A549 (cell line): ENCODE results near the gene STT3B.

Source experiments
- ATOH8 ChIP-seq: fragments of 250-450 bp; sonication (Bioruptor Pico); IDR thresholded peaks from 2 replicates; pipeline ENCODE4 v1.5.0; 2020; ENCODE audit warnings: low read depth, mild to moderate bottlenecking, moderate library complexity
- CTCF ChIP-seq: fragments of >200 bp; sonication (Bioruptor Twin); formaldehyde crosslinking; IDR thresholded peaks from 3 replicates; pipeline ENCODE4 v1.5.1; 2016
- POLR2A ChIP-seq: IDR thresholded peaks from 2 replicates; pipeline ENCODE4 v1.6.1; 2012; ENCODE audit warnings: mild to moderate bottlenecking, low read length
- RCOR1 ChIP-seq: fragments of 150-350 bp; IDR thresholded peaks from 2 replicates; pipeline ENCODE4 v1.6.1; 2014; ENCODE audit warnings: antibody characterized with exemption, low read length, low read depth
- REST ChIP-seq: fragments of 200-600 bp; sonication (generic); IDR thresholded peaks from 2 replicates; pipeline ENCODE4 v1.6.1; 2016; ENCODE audit warnings: antibody characterized with exemption, mild to moderate bottlenecking, moderate library complexity
- RNF2 ChIP-seq: fragments of 200-600 bp; sonication (generic); IDR thresholded peaks from 2 replicates; pipeline ENCODE4 v1.6.1; 2016; ENCODE audit warnings: low read depth, mild to moderate bottlenecking, antibody characterized with exemption, moderate library complexity, borderline replicate concordance

- TF ChIP-seq CTCF (no peak), ATOH8 (CRISPR knock-in tag) (no peak), POLR2A (no peak), RNF2 (no peak), REST (no peak), RCOR1 (no peak)
These were observed 56.5 kb downstream of the STT3B start for GRCh38 chr3:31589228-31589627.
